COLO829 (cell line): ENCODE data around the gene MMS22L.

ENCODE experiments used
- DNase-seq: peaks from one replicate; pipeline ENCODE4 v3.0.0; 2012; ENCODE audit warnings: low spot score

Gene MMS22L

DNA sequence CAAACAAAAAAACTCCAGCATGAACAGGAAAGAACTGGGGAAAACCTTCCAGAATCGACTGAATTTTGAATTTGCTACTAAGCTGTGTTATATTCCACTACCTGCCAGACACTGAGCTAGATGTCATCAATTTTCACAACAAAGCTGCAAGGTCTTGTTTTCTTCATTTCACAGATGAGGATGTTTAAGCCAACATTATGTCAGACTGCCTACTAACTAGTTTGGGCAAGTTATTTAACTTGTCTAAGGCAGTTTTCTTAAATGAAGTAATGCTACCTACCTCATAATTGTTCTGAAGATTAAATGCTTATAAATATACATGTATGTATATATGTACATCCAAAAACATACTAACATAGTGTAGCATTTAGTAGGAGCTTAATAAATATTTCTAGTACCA, 144.4 kb downstream of the MMS22L start:
- DNase-seq = no peak

DNA sequence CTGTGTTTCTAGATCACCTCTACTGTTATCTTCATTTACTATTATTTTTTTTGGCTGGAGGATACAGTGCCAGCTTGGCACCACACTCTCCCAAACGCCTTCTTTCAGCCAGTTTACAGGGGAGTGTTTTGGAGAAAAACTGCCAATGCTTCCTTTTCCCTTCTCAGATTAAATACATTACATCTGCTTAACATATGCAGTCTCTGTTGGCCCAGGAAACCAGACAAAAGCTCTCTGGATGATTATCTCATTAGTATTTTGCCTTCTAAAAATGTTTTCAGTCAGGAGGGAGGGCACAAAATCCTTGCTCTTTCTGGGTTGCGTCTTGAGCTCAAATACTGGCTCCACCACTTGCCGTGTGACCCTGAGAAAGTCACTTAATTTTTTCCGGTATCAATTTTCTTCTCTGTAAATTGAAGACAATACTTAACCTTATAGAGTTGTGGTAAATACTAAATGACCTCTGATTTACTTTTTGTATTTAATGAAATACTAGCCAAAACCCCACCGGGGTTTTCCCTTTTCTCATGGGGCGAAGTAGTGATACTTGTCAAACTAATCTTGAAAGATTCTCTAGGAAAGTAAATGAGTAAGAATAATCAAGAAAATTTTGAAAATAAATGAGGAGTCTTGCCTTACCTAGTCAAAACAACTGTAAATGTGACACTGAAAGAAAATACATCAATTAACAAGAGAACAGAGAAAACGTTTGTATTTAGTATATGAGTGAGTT, 146.2 kb downstream of the MMS22L start:
- no peak for DNase-seq

DNA sequence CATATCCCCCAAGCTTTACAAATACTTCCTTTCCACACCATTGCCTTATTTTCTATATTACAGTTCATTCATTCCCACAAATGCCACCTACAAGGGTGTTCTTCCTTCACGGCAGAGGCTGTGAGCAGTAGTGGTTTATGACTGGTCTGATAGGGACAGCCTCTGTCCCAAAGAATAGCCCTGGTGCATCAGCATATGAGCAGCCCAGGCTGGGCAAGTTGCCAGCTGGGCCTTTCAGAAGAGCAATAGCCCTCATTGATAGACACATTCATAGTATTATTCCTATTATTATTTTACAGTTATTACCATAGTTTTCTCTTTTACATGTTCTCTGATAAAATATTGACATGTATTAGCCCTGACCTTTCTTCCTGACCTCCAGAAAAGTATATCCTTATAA, 149.9 kb downstream of the MMS22L start:
- no peak for DNase-seq

DNA sequence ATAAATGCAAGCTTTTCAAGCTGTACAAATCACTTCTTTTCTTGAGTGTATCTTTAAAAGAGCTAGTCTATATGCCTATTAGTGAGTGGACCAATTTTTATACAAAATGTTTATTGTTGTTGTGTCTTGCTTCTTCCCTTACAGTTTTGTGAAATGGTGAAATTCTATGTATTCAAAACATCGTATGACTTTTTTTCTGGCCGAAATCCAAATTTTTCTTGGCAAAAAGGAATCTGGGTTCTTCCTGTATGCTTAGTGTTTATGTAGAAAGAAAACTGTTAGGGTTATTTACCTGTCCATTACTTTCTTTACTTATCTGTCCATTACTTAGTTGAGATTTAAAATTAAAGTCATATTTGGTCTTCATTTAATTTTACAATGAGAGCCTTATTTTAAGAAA, 153.9 kb downstream of the MMS22L start:
- DNase-seq = no peak

DNA sequence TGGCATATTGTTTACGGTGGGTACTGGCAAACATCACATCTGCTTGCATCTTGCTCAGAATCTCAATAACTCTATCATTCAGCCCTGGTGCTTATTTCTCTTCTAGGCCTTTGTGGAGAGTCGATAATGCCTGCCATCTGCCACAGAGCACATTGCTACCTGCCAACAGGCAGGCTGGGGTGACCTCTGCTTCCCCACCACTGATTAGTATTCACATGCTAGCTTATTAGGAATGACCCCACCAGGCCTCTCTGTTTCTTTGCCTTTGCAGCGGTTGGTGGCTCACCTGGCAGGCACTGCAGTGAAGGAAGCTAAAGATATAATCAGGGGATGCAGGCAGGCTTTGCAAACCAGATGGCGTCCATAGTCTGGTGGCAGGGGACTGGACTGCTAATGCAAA, 154.5 kb downstream of the MMS22L start:
- no peak for DNase-seq

DNA sequence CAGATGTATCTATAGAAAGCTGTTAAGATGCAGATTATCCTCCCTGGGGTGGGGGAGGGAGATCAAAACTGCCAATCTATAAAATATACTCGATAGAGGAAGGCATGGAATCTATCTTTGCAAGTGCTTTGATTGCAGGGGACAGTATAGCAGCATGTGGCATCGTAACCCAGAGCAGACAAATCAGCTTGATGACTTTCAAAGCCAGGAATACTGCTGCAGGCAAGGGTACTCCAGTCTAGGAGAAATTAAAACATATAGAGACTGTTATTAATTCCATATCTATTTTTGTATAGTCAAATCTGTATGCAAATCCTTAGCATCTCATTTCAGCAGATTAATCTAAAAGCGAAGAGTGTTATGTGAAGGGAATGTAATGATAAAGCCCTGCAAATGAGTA, 159.4 kb downstream of the MMS22L start:
- DNase-seq = no peak

DNA sequence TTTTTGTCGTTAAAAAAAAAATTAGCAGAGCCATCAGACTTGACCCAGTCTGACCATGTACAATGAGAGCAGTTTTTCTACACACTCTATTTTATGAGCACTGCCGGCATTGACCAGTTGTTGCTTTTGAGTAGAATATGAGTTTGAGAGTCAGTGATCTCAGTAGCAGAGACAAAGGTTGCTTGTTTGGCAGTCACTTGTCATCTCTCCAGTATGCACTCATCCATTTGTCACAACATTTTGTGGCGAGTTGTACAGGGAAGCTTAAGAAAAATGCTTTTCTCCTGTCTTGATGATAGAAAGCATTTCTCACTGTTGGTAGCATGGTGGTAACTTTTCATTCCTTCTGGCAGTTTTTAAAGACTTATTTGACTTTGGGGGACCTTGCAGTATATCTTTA, 159.9 kb downstream of the MMS22L start:
- DNase-seq = no peak

DNA sequence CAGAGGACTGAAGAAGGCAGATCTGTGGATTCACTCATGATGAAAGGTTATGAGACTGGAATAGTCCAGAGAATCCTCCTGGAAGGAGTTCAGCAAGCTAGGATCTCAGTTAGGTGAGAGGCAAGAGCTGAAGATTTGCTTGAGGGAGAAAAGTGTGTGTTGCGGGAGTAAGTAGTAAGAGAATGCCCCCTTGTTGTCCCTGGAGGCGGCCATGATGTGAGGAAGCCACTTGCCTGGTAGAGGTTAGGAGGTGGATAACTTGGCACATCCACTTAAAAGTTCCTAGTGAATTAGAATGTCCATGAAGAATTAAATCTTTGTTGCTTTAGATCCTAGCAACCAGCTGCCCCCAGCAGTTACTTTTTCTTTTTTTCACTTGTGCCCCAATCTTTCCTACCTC, 162.5 kb downstream of the MMS22L start:
- DNase-seq = no peak

DNA sequence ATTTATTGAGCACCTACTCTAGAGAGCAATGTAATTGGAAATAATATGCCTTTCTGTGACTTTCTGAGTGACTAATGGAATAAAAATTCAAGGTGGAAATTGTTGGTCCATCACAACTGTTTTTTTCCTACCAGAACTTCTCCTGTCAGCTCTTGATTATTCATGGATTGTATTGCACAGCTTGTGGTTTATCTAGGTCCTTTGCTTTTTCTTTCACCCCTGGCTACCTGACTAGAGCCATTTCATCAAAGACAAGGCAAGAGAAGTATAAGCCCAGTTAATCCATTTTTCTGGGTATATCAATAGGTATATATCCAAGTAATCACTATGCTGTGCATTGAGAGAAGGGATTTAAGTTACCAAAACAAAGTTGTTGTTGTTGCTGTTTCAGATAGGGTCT, 168.4 kb downstream of the MMS22L start:
- no peak for DNase-seq

DNA sequence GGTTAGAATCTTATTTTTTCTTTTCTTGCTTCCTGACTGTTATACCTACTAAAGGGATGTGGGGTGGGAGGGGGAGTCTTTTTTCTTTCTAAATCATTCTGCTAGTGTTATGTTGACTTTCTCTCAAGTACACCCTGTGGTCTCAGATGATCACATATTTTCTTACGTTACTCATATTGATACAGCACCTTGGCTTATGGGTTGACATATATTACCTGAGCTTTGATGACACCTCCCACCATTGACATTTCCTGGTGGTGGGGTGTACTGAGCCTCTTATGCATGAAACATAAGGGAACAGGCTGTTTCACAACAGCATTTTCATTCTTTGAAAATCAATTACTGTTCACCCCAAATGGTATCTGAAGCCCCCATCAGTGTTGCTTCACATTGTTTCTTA, 169.8 kb downstream of the MMS22L start:
- no peak for DNase-seq

DNA sequence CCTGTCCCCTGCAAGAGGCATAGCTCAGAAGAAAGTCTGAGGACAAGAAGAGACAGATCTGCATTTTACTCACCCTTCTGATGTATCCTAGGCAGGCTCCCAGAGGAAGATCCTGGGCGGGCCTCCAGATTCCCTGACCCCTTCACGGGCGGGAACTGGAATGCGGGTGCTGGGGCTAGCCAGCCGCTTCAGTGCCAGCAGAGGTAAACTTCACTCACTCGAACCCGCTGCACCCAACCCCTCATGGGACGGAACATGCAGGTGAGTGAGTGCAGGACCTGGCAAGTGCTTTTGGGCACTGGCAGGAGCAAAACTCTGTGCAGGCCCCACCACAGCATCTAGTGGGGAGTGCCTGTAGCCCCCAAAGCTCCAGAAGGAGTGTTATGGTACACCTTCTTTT, 171.8 kb downstream of the MMS22L start:
- no peak for DNase-seq

DNA sequence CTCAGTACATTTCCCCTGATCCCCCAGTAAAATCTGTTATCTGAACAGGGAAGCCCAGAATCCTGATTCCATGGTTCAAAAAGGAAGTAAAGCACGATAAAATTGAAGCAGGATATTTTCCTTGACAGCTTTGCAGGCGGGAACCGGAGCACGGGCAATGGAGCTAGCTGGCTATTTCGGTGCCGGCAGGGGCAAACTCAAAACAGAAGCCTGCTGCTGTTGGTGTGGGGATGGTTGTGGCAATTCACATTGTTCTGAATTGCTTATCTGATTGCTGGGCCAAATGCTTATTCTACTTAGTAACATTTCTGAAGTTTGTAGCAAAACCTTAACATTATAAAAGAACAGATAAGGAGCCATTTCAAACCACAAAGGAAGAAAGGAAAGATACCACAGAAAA, 172.4 kb downstream of the MMS22L start:
- DNase-seq = no peak

DNA sequence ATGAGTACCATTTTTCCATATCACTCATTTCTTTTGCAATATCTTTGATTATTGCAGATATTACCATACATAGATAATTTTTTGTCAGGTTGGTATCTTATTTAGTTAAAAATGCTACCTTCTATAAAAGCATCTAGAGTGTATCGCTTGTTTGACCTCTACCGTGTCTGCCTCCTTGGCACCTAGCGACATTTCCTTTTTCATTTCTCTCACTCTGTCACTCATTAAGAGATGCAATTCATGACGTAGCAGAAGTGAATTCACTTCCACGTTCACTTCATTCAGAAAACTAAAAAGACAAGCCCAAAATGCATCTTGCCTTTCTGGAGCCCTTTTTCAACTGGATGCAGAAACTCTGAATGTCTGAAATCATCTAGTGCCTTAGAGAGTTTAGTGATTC, 172.9 kb downstream of the MMS22L start:
- no peak for DNase-seq

DNA sequence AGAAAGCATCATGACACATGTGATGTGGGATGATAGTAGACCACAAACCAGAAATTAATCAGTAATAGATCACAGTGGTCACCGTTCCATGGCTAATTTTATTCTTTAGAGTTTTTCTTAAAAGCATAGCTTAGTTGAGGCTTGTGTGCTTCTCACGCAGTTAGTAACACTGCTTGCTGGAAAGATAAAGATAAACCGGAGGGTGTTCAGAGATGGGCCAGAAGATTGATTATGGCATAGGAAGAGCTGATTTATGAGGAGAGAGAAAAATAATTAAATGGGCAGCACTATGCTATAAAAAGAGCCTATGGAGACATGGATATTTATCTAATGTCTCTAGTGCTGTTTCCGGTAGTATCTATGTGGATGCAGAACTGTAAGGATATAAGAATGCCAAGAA, 173.6 kb downstream of the MMS22L start:
- DNase-seq = no peak

DNA sequence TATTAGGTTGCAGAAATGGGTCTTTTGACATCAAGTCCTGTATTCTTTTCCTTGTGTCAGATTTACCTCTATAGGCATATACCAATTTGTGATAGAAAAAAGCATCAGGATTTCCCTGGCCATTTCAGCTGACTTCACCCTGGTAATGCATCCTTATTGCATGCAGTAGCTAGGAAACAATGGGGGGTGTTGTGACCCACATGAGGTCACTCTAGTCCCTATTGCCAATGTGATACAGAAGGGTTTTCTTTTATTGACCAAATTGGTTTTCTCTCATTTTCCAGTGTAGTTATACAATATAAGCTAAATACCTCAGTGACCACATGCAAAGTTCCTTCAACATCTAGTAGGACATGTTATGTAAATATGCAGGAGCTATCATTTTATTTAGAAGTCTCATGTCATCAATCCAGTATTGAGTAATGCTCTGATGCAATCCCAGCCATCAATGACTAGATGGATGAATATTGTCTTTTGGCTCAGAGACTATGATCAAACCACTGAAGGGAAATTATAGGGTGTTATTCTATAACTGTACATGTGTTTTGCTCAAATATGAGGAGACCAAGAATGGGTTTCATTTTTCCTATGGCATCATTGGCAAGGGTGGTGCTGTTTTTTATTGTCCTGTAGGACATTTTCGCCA, 180.7 kb downstream of the MMS22L start:
- no peak for DNase-seq

DNA sequence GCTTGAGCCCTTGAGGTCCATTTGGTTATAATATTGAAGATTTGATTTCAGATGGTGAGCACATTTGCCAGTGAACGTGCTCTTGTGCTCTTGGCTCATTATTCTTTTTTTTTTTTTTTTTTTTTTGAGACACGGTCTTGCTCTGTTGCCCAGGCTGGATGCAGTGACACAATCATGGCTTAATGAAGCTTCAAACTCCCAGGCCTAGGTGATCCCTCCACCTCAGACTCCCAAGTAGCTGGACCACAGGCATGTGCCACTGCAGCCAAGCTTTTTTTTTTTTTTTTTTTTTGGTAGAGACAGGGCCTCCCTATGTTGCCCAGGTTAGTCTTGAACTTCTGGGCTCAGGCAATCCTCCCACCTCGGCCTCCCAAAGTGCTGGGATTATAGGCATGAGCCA, 182.3 kb downstream of the MMS22L start:
- DNase-seq = no peak

DNA sequence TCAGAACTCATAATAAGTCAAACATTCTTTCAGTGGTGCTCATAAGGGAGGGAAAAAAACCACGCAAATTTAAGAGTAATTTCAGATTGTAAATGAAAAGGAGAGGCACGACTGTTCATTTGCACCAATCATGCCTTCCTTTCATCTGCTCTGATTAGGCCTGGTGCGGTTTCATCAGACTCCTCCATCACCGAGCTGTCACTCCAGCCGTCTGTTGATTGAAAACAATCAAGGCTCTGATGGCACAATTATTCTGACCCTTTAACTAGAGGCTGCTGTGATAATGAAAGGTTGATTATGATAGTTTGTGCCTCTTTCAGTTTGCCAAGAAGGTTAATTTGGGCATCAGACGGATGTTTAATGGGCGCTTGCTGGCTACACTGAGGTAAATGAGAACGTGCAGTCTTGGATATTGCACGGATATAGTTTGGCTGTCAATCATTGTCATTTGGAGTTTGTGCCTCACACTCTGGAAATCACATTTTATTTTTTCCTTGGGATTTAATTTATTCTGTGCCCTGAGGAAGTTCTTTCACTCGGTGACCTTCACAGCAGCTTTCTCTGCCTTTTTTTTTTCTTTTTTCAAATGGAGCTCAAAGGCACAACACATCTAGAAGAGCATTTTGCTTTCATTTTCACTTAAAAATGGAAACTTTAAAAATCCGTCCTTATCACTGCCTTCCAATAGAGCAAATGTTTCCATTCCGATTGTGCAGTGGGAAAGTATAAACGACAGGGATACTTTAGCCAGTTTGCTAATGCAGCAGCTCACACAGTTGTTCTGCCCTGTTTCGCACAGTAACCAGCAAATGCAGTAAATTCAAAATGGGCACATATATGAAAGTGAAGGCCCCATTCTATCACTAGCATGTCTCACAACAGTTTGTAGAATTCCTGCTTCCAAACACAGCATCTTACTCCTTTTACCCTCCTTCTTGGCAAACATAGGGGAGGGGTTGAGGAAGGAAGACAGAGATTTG, 185.7 kb downstream of the MMS22L start:
- DNase-seq = no peak

DNA sequence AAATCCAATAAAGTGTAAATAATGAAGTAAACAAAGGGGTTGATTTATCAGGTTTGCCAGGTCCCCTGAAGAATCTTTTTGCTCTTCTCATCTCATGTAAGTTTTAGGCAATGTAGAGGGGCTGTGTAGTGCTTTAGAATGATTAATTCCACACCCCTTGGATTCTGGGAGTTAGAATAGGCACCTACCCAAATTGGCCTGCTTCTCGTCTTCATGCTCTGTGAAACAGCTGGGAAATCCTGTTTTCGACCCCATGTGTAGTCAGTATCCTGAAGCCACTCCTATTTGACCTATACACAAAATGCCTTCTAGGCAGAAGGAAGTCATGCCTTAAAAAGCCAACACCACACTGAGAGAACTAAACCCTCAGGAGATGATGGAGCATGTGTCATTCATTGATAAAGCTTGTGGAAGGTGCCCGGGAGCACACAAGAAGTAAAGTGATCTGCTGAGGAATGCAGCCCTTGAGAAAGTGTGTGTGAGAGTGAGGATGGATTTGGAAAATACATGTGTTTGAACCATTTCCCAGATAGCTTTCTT, 187.6 kb downstream of the MMS22L start:
- no peak for DNase-seq

DNA sequence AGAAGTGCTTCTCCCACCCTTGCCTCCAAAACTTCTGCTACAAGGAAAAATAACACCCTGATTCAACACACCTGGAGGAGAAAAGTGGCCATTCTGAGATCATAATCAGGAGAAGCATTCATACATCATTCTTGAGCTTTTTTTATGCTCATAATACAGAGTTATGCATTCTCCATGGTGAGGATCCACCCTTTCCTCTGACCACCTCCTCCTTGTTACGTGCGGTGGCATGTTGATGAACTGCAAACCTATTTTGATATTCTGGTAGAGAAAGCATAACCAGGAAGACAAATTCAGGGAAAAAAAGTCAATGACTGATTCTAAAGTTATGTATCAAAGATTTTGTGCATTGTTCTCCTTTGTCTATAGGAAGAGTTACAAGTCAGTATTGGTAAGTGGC, 188.6 kb downstream of the MMS22L start:
- DNase-seq = no peak

DNA sequence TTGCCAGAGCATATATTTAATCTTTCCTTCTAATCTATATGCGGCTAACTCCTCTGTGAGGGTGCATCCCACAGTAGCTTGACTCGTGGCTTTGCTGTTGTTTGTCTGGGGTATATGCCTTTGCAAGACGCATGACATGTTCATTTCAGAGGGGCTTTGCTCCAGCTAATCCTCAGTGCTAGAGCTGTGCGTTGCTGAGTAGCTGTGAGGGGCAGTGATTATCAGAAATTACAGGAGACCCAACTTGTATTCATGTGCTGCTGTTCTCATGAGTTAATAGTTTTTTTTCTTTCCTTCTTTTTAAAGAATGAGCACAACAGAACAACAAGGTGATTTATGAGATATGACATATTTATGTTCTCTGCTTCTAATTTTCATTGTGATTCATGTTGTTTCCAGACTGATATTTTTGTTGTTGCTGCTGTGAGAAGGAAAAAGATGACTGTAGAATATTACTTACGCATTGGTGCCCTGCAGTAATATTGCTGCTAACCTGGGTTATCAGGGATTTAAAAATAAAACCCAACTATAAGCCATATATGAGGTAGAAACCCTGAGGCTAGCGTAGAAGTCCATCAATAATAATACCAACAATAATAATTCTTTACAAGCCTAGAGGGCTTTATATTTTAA, 190.2 kb downstream of the MMS22L start:
- no peak for DNase-seq
